Osteoblast (primary cell): ENCODE data around the gene VILL. TPM values are rescaled to one million over a fixed set of nuclear protein-coding genes. Genes with fewer than 3 reads are reported as not detected.
"Not testable (repeated sequence)": the region's sequence is repeated elsewhere in the genome, so short reads cannot be mapped to it uniquely, and the experiment has no call there.

Experiments
- DNase-seq: peaks from one replicate; pipeline ENCODE4 v3.0.0; 2011; ENCODE audit warnings: low spot score, mixed read lengths; ENCODE audit not compliant: insufficient read length; ENCODE audit errors: missing footprints
- H2AFZ ChIP-seq: 2 replicates; pipeline ENCODE4 v1.6.0; 2011; ENCODE audit warnings: mild to moderate bottlenecking, low read length
- H3K27ac ChIP-seq: 2 replicates; pipeline ENCODE4 v1.5.1; 2011; ENCODE audit warnings: mild to moderate bottlenecking, low read depth, low read length, moderate library complexity
- H3K27me3 ChIP-seq: 2 replicates; pipeline ENCODE4 v1.6.0; 2012; ENCODE audit warnings: mild to moderate bottlenecking, control low read depth, inconsistent platforms, low read length, moderate library complexity; ENCODE audit not compliant: insufficient read depth
- H3K36me3 ChIP-seq: 2 replicates; pipeline ENCODE4 v1.5.1; 2011; ENCODE audit warnings: mild to moderate bottlenecking, low read length, control low read depth, moderate library complexity; ENCODE audit not compliant: insufficient read depth
- H3K4me1 ChIP-seq: 2 replicates; pipeline ENCODE4 v1.5.1; 2011; ENCODE audit warnings: mild to moderate bottlenecking, low read length, control low read depth, moderate library complexity; ENCODE audit not compliant: insufficient read depth
- H3K4me2 ChIP-seq: 2 replicates; pipeline ENCODE4 v1.6.0; 2011; ENCODE audit warnings: mild to moderate bottlenecking, low read length; ENCODE audit not compliant: insufficient read depth
- H3K4me3 ChIP-seq: fragments of 200-600 bp; sonication (generic); 3 replicates; pipeline ENCODE4 v1.5.1; 2012; ENCODE audit warnings: mild to moderate bottlenecking, low read length, inconsistent platforms; ENCODE audit not compliant: insufficient read depth
- H3K79me2 ChIP-seq: 2 replicates; pipeline ENCODE4 v1.6.0; 2012; ENCODE audit warnings: mild to moderate bottlenecking, low read length, control low read depth, inconsistent platforms; ENCODE audit not compliant: insufficient read depth
- H3K9me3 ChIP-seq: 2 replicates; pipeline ENCODE4 v1.5.1; 2011; ENCODE audit warnings: low read depth, low read length, control low read depth
- H4K20me1 ChIP-seq: 2 replicates; pipeline ENCODE4 v1.6.0; 2012; ENCODE audit warnings: mild to moderate bottlenecking, low read length, control low read depth; ENCODE audit not compliant: insufficient read depth
- CTCF ChIP-seq: IDR thresholded peaks from 2 replicates; pipeline ENCODE4 v1.5.1; 2011; ENCODE audit warnings: mild to moderate bottlenecking, low read depth, low read length, moderate library complexity; ENCODE audit errors: extremely low read depth
- total RNA-seq: library from RNA; depleted of rRNA; stranded (reverse); fragments of >200 nt; gene quantifications from 2 replicates; pipeline ENCODE4 v1.2.3, GENCODE V29; 2012

VILL gene
- total RNA-seq, 1 donor: 7.6 TPM

DNA sequence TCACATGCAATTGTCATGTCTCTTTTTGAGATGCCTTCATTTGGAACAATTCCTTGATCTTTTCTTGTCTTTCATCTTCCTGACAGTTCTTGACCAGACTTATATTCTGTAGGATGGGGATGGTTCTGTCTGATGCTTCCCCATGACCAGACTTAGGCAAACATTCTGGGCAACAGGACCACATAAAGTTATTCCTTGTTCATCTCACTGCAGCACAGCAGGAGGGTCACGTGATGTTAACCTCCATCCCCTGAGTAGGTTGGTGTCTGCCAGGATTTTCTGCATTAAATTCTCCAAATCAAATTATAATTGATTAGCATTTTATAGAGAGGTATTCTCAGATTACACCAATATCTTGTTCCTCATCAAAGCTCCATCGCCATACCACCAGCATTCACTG lies 56.2 kb downstream of the VILL start:
- H4K20me1 ChIP-seq: no peaks in the 10 kb centered on the region
- no peak overlapping the region for H3K27ac ChIP-seq
- no peak for TF ChIP-seq CTCF

DNA sequence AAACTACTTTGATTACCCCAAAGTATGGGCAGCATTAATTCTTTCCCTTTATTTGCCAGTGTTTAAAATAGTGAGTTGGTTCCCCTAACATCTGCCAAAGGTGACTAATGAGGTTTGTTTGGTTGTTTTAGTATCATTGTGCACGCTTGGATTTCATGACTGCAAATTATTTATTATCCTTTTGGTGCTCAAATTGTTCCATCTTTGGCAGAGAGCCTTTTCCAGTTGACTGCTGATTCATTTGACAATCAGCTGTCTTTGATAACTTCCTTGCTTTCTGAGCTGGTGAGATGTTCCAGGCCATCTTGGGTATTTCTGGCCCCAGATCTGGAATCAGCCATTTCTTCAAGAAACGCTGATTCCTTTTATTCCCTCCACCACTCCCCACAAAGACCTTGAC lies 57.3 kb downstream of the VILL start:
- peak; percentile 15 for DNase-seq
- peaks cover 6% of the 10 kb centered on the region for H3K27me3 ChIP-seq
- H3K27ac ChIP-seq: no peak overlapping the region
- no peaks in the 10 kb centered on the region for H3K4me1 ChIP-seq
- H3K36me3 ChIP-seq: no peaks in the 10 kb centered on the region
- H3K9me3 ChIP-seq: no peaks in the 10 kb centered on the region
- no peak overlapping the region for H3K4me3 ChIP-seq
- H3K79me2 ChIP-seq: no peaks in the 10 kb centered on the region
- no peak for TF ChIP-seq CTCF
- no peaks in the 10 kb centered on the region for H4K20me1 ChIP-seq
- H3K4me2 ChIP-seq: no peak overlapping the region
- no peak overlapping the region for H2AFZ ChIP-seq

More for the DNA sequence above, 56.2 kb downstream of the VILL start:
- peaks cover 6% of the 10 kb centered on the region for H3K27me3 ChIP-seq
- no peak overlapping the region for H3K4me2 ChIP-seq
- no peak overlapping the region for H3K4me3 ChIP-seq
- H2AFZ ChIP-seq: no peak overlapping the region
- DNase-seq: no peak
- H3K9me3 ChIP-seq: no peaks in the 10 kb centered on the region
- H3K36me3 ChIP-seq: no peaks in the 10 kb centered on the region
- no peaks in the 10 kb centered on the region for H3K4me1 ChIP-seq
- no peaks in the 10 kb centered on the region for H3K79me2 ChIP-seq

DNA sequence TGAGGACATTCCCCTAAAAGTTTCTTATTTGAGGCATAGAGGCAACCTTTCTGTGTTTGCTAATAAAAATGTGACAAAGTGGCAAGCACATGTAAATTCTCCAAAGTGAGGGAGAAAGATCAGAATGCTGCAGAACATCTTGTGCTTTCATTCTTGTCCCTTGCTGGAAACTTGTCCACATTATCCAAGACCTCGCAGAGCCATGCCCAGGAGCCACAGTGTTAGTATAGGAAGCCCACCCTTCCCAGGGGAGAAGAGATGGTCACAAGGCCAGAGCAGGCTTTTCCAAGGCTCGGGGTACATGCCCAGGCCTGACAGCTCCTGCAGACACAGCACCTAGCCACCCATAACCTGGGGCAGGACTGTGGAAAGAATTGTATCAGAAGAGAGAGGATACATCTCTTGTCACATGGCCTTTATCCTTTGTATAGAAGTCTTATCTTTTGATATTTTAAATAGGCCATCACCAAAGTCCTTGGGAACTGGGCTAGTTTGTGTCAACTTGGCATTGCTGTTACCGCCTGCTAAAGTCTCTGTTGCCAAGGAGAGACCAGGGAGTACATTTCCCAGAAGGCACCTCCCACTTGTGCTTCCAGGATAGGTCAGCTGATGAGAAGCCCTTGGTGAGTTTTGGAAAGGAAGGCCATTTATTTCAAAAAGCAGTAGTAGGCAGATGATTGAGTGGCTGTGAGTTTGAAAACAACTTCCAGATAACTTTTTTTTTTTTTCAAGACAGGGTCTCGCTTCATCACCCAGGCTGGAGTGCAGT lies 59.0 kb downstream of the VILL start:
- Histone ChIP-seq H3K4me3 (no peak overlapping the region), H3K4me2 (no peak overlapping the region), H2AFZ (no peak overlapping the region), H4K20me1 (no peaks in the 10 kb centered on the region), H3K36me3 (no peaks in the 10 kb centered on the region), H3K27ac (no peak overlapping the region), H3K9me3 (no peaks in the 10 kb centered on the region), H3K4me1 (no peaks in the 10 kb centered on the region), H3K79me2 (no peaks in the 10 kb centered on the region), H3K27me3 (no peaks in the 10 kb centered on the region)
- peak; percentile 78 for DNase-seq
- no peak for TF ChIP-seq CTCF

DNA sequence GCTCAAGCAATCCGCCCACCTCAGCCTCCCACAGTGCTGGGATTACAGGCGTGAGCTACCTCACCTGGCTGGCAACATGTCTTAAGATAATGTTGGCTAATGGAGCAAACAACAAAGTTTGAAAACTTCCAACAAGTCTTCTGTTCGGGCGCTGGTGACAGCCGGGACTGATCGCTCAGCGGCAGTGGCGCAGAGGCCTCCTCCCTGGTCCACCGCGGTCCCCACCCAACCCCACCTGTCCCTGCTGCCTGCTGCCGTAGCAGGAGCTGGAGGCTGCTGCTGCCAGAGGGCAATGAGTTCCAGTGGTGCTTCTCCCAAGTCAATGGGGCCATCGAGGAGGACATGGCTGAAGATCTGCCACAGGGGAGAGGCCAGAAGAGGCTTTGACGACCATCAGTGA lies 60.5 kb downstream of the VILL start:
- no peak for TF ChIP-seq CTCF
- H3K9me3 ChIP-seq: no peaks in the 10 kb centered on the region
- no peaks in the 10 kb centered on the region for H3K4me1 ChIP-seq
- DNase-seq: no peak
- no peak overlapping the region for H3K4me2 ChIP-seq
- no peaks in the 10 kb centered on the region for H3K36me3 ChIP-seq
- H2AFZ ChIP-seq: no peak overlapping the region
- H4K20me1 ChIP-seq: no peaks in the 10 kb centered on the region
- H3K27ac ChIP-seq: no peak overlapping the region
- no peak overlapping the region for H3K4me3 ChIP-seq
- no peaks in the 10 kb centered on the region for H3K79me2 ChIP-seq
- peaks cover 2% of the 10 kb centered on the region for H3K27me3 ChIP-seq

DNA sequence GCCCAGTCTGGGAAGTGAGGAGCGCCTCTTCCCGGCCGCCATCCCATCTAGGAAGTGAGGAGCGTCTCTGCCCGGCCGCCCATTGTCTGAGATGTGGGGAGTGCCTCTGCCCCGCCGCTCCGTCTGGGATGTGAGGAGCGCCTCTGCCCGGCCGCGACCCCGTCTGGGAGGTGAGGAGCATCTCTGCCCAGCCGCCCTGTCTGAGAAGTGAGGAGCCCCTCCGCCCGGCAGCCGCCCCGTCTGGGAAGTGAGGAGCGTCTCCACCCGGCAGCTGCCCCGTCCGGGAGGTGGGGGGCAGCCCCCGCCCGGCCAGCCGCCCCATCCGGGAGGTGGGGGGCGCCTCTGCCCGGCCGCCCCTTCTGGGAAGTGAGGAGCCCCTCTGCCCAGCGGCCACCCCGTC lies 62.7 kb downstream of the VILL start:
- not testable (repeated sequence) for H3K4me2 ChIP-seq, H3K9me3 ChIP-seq, H3K27ac ChIP-seq, H3K4me1 ChIP-seq, H3K27me3 ChIP-seq, H2AFZ ChIP-seq, H3K79me2 ChIP-seq, H3K36me3 ChIP-seq, H4K20me1 ChIP-seq, DNase-seq, H3K4me3 ChIP-seq

GRCh38 chr3:38053813-38054498 lies 63.4 kb downstream of the VILL start:
- H3K4me2 ChIP-seq, H3K27me3 ChIP-seq, H3K79me2 ChIP-seq, H2AFZ ChIP-seq, H3K4me1 ChIP-seq, H4K20me1 ChIP-seq, H3K27ac ChIP-seq, H3K36me3 ChIP-seq, H3K9me3 ChIP-seq, H3K4me3 ChIP-seq: not testable (repeated sequence)
- peak; percentile 19 for DNase-seq
